Neural cell (in vitro differentiated cells): ENCODE measurements around the gene NME7. TPM values are rescaled to one million over a fixed set of nuclear protein-coding genes. Genes with fewer than 3 reads are reported as not detected.

Experiments
- H2AFZ ChIP-seq: fragments of 200-600, 300-800 bp; sonication (generic), shearing (Covaris generic); 2 replicates; pipeline ENCODE4 v1.6.0; 2014; ENCODE audit warnings: low read depth, mild to moderate bottlenecking, antibody characterized with exemption, low read length, moderate library complexity
- H3F3A ChIP-seq: fragments of 200-600 bp; shearing (Covaris generic); 2 replicates; pipeline ENCODE4 v1.6.1; 2016; ENCODE audit warnings: mild to moderate bottlenecking, moderate library complexity, mixed read lengths, antibody characterized with exemption, low read length; ENCODE audit not compliant: insufficient read depth, poor library complexity, severe bottlenecking
- H3K27ac ChIP-seq: fragments of 200-600, 300-800 bp; sonication (generic), shearing (Covaris generic); 2 replicates; pipeline ENCODE4 v1.5.1; 2014; ENCODE audit warnings: mild to moderate bottlenecking, low read length, moderate library complexity
- H3K27me3 ChIP-seq: fragments of 300-800, 200-600 bp; sonication (generic), shearing (Covaris generic); 2 replicates; pipeline ENCODE4 v1.6.0; 2014; ENCODE audit warnings: mild to moderate bottlenecking, low read depth, low read length, moderate library complexity; ENCODE audit not compliant: insufficient read depth
- H3K36me3 ChIP-seq: fragments of 300-800, 200-600 bp; sonication (generic), shearing (Covaris generic); 2 replicates; pipeline ENCODE4 v1.5.1; 2014; ENCODE audit warnings: mild to moderate bottlenecking, antibody characterized with exemption, low read length, moderate library complexity; ENCODE audit not compliant: insufficient read depth
- H3K4me2 ChIP-seq: fragments of 300-800, 200-600 bp; sonication (generic), shearing (Covaris generic); 2 replicates; pipeline ENCODE4 v1.6.0; 2014; ENCODE audit warnings: mild to moderate bottlenecking, low read length
- H3K4me3 ChIP-seq: fragments of 300-800, 200-600 bp; sonication (generic), shearing (Covaris generic); 2 replicates; pipeline ENCODE4 v1.5.1; 2014; ENCODE audit warnings: mild to moderate bottlenecking, low read length, moderate library complexity
- H3K79me2 ChIP-seq: fragments of 200-600 bp; shearing (Covaris generic); replicated peaks from 2 replicates; pipeline ENCODE4 v1.6.0; 2014; ENCODE audit warnings: mild to moderate bottlenecking, low read length, moderate library complexity; ENCODE audit not compliant: insufficient read depth
- H3K9ac ChIP-seq: fragments of 300-800, 200-600 bp; sonication (generic), shearing (Covaris generic); 2 replicates; pipeline ENCODE4 v1.6.1; 2016; ENCODE audit warnings: mild to moderate bottlenecking, low read length, mixed read lengths
- H3K9me2 ChIP-seq: fragments of 200-600 bp; shearing (Covaris generic); 2 replicates; pipeline ENCODE4 v1.6.1; 2016; ENCODE audit warnings: mild to moderate bottlenecking, low read length, mixed read lengths; ENCODE audit not compliant: insufficient read depth
- H3K9me3 ChIP-seq: fragments of 200-600, 300-800 bp; sonication (generic), shearing (Covaris generic); 2 replicates; pipeline ENCODE4 v1.6.1; 2016; ENCODE audit warnings: mild to moderate bottlenecking, mixed run types, low read length, moderate library complexity, mixed read lengths
- H4K20me1 ChIP-seq: fragments of 200-600 bp; shearing (Covaris generic); 2 replicates; pipeline ENCODE4 v1.6.1; 2016; ENCODE audit warnings: mild to moderate bottlenecking, mixed run types; ENCODE audit not compliant: insufficient read depth
- EP300 ChIP-seq: fragments of 450-650 bp; conservative IDR thresholded peaks from 2 replicates; pipeline ENCODE4 v1.6.1; 2014; ENCODE audit warnings: antibody characterized with exemption, mild to moderate bottlenecking, moderate library complexity; ENCODE audit not compliant: poor library complexity, severe bottlenecking
- EZH2 ChIP-seq: fragments of 200-600, 300-800 bp; shearing (Covaris generic), sonication (generic); IDR thresholded peaks from 2 replicates; pipeline ENCODE4 v1.6.1; 2014; ENCODE audit warnings: antibody characterized with exemption, low read length, borderline replicate concordance, mild to moderate bottlenecking; ENCODE audit not compliant: insufficient read depth, poor library complexity, severe bottlenecking
- MXI1 ChIP-seq: fragments of 450-650 bp; conservative IDR thresholded peaks from 2 replicates; pipeline ENCODE4 v1.6.1; 2014; ENCODE audit warnings: antibody characterized with exemption, mild to moderate bottlenecking; ENCODE audit not compliant: poor library complexity, severe bottlenecking
- POLR2AphosphoS5 ChIP-seq: IDR thresholded peaks from 2 replicates; pipeline ENCODE4 v1.6.1; 2012
- RAD21 ChIP-seq: fragments of 450-650 bp; conservative IDR thresholded peaks from 2 replicates; pipeline ENCODE4 v1.6.1; 2014; ENCODE audit warnings: antibody characterized with exemption, mild to moderate bottlenecking, moderate library complexity
- SMC3 ChIP-seq: fragments of 450-650 bp; conservative IDR thresholded peaks from 2 replicates; pipeline ENCODE4 v1.6.1; 2014; ENCODE audit warnings: antibody characterized with exemption, mild to moderate bottlenecking, moderate library complexity; ENCODE audit not compliant: poor library complexity
- TAF1 ChIP-seq: IDR thresholded peaks from 2 replicates; pipeline ENCODE4 v1.6.1; 2012; ENCODE audit warnings: low read depth
- polyA plus RNA-seq: library from polyadenylated mRNA; depleted of rRNA; stranded (reverse); fragments of >200 nt; gene quantifications from 2 replicates; pipeline ENCODE4 v1.2.3, GENCODE V29; 2014
- TF ChIP-seq, protein P1 (sequence below): IDR thresholded peaks from 2 replicates; pipeline ENCODE4 v1.6.1; 2012; ENCODE audit warnings: borderline replicate concordance
- TF ChIP-seq, protein P2 (sequence below): fragments of 450-650 bp; IDR thresholded peaks from 2 replicates; pipeline ENCODE4 v1.5.1; 2014; ENCODE audit warnings: antibody characterized with exemption, mild to moderate bottlenecking, moderate library complexity; ENCODE audit not compliant: poor library complexity, severe bottlenecking

NME7 gene
- polyA plus RNA-seq, 1 donor from 2014 or later = 42.4 TPM

DNA sequence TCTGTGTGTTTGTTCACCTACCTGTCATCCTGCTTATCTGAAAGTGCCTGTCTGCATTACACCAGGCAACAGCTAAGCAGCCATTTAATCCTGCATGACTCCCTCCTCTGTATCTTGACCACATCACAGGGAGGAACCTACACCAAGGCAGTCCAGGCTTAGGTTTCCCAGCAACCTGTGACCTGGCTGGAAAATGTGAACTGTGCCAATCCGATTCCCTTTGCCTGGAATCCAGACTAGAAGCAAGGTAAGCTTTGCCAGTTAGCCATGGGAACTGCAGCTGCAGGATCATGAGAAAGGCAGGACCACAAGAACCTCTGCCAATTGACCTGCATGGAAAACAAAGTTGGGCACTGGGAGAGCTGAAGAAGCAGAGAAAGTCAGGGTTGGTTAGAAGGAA, 267.4 kb downstream of the NME7 start:
- Histone ChIP-seq H2AFZ (no peak overlapping the region), H3K27me3 (no peaks in the 10 kb centered on the region), H3K9me2 (no peaks in the 10 kb centered on the region), H3K9me3 (no peaks in the 10 kb centered on the region), H3K4me2 (no peak overlapping the region), H3K36me3 (no peaks in the 10 kb centered on the region), H3K4me3 (no peak overlapping the region), H3K27ac (no peak overlapping the region), H3F3A (no peaks in the 10 kb centered on the region), H3K79me2 (no peaks in the 10 kb centered on the region), H4K20me1 (no peaks in the 10 kb centered on the region), H3K9ac (no peak overlapping the region)
- TF ChIP-seq EZH2 (no peak), POLR2AphosphoS5 (no peak), EP300 (no peak), SMC3 (no peak), TAF1 (no peak)
- TF ChIP-seq, protein P1, sequence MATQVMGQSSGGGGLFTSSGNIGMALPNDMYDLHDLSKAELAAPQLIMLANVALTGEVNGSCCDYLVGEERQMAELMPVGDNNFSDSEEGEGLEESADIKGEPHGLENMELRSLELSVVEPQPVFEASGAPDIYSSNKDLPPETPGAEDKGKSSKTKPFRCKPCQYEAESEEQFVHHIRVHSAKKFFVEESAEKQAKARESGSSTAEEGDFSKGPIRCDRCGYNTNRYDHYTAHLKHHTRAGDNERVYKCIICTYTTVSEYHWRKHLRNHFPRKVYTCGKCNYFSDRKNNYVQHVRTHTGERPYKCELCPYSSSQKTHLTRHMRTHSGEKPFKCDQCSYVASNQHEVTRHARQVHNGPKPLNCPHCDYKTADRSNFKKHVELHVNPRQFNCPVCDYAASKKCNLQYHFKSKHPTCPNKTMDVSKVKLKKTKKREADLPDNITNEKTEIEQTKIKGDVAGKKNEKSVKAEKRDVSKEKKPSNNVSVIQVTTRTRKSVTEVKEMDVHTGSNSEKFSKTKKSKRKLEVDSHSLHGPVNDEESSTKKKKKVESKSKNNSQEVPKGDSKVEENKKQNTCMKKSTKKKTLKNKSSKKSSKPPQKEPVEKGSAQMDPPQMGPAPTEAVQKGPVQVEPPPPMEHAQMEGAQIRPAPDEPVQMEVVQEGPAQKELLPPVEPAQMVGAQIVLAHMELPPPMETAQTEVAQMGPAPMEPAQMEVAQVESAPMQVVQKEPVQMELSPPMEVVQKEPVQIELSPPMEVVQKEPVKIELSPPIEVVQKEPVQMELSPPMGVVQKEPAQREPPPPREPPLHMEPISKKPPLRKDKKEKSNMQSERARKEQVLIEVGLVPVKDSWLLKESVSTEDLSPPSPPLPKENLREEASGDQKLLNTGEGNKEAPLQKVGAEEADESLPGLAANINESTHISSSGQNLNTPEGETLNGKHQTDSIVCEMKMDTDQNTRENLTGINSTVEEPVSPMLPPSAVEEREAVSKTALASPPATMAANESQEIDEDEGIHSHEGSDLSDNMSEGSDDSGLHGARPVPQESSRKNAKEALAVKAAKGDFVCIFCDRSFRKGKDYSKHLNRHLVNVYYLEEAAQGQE = no peak

DNA sequence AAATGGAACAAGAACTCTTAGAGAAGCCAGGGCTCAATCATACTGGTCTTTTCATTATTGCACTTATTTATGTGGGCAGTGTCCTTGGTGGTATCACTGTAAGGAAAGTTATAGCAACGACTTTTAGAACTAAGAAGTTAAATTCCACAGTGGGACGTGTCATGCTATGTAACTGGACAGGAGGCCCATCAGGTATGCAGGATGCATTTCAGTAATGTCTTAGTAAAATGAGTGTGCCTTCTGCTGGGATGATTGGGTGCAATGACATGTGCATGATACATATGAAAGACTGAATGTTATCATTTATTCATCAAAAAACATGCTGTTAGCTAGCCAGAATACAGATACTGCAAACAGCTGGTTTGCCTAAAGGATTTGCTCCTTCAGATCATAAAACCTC, 268.0 kb downstream of the NME7 start:
- H3K9me3 ChIP-seq = no peaks in the 10 kb centered on the region
- TF ChIP-seq EP300 = no peak
- no peak for TF ChIP-seq POLR2AphosphoS5
- TF ChIP-seq, protein P2, sequence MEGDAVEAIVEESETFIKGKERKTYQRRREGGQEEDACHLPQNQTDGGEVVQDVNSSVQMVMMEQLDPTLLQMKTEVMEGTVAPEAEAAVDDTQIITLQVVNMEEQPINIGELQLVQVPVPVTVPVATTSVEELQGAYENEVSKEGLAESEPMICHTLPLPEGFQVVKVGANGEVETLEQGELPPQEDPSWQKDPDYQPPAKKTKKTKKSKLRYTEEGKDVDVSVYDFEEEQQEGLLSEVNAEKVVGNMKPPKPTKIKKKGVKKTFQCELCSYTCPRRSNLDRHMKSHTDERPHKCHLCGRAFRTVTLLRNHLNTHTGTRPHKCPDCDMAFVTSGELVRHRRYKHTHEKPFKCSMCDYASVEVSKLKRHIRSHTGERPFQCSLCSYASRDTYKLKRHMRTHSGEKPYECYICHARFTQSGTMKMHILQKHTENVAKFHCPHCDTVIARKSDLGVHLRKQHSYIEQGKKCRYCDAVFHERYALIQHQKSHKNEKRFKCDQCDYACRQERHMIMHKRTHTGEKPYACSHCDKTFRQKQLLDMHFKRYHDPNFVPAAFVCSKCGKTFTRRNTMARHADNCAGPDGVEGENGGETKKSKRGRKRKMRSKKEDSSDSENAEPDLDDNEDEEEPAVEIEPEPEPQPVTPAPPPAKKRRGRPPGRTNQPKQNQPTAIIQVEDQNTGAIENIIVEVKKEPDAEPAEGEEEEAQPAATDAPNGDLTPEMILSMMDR = no peak
- no peak for TF ChIP-seq RAD21
- no peak for TF ChIP-seq SMC3
- TF ChIP-seq, protein P1 = no peak
- TF ChIP-seq TAF1 = no peak
- no peak for TF ChIP-seq MXI1
- no peak for TF ChIP-seq EZH2

More for the DNA sequence above, 268.0 kb downstream of the NME7 start:
- Histone ChIP-seq H3K36me3 (no peaks in the 10 kb centered on the region), H3K9ac (no peak overlapping the region), H3K79me2 (no peaks in the 10 kb centered on the region), H3F3A (no peaks in the 10 kb centered on the region), H4K20me1 (no peaks in the 10 kb centered on the region), H3K9me2 (no peaks in the 10 kb centered on the region), H3K4me2 (no peak overlapping the region), H3K27ac (no peak overlapping the region), H3K4me3 (no peak overlapping the region), H2AFZ (no peak overlapping the region), H3K27me3 (no peaks in the 10 kb centered on the region)
